B cell (primary cell): ENCODE results near the gene SLC25A21. TPM values are rescaled to one million over a fixed set of nuclear protein-coding genes. Genes with fewer than 3 reads are reported as not detected.

Experiments used
- ATAC-seq: fragments of 200-7000 bp; cut with Tn5 transposase; one replicate; pipeline ENCODE4 v1.10.0; 2021; ENCODE audit warnings: low read depth, mild to moderate bottlenecking, moderate number of reproducible peaks, moderate library complexity
- CTCF ChIA-PET: fragments of 350-600 bp; sonication (Branson Sonifier 250); formaldehyde crosslinking; loops from one replicate; lab custom pipeline; 2021; ENCODE audit warnings: antibody characterized with exemption, inconsistent platforms; lab: Charles Lee
- POLR2A ChIA-PET: fragments of 350-600 bp; sonication (Branson Sonifier 250); formaldehyde crosslinking; loops from one replicate; lab custom pipeline; 2021; ENCODE audit warnings: antibody characterized with exemption; lab: Charles Lee
- DNase-seq: peaks from one replicate; pipeline ENCODE4 v3.0.0; 2013
- H2AFZ ChIP-seq: 2 replicates; pipeline ENCODE4 v1.6.1; 2012; ENCODE audit warnings: mild to moderate bottlenecking, low read depth, low read length; ENCODE audit not compliant: insufficient read depth, poor library complexity, severe bottlenecking
- H3K27ac ChIP-seq, 2 donors: 1 replicate in 1 of 2; 2 replicates in 1 of 2; pipeline ENCODE4 v1.5.1; 2012 to 2013; ENCODE audit warnings: low read length in 2 of 2, mild to moderate bottlenecking in 2 of 2, moderate library complexity in 1 of 2
- H3K27me3 ChIP-seq, 4 experiments: fragments of 200-600 bp in 1 of 4; sonication (generic) in 1 of 4; replicated peaks in 1 of 4; 1 replicate in 2 of 4; 2 replicates in 2 of 4; pipeline versions ENCODE4 v1.6.1 to v1.7.0; 2013 to 2016; ENCODE audit warnings: low read length in 3 of 4, mild to moderate bottlenecking in 2 of 4, mixed read lengths in 1 of 4, moderate library complexity in 1 of 4; ENCODE audit not compliant: insufficient read depth in 4 of 4, control insufficient read depth in 3 of 4; ENCODE audit errors: control extremely low read depth in 1 of 4
- H3K36me3 ChIP-seq, 2 experiments: replicated peaks in 1 of 2; 1 replicate in 1 of 2; 2 replicates in 1 of 2; pipeline versions ENCODE4 v1.6.1 to v1.7.1; 2013; ENCODE audit warnings: low read length in 1 of 2; ENCODE audit not compliant: insufficient read depth in 2 of 2, control insufficient read depth in 1 of 2; ENCODE audit errors: control extremely low read depth in 1 of 2, extremely low read depth in 1 of 2
- H3K4me1 ChIP-seq, 2 donors: fragments of 200-600 bp in 1 of 2; sonication (generic) in 1 of 2; 1 replicate in 1 of 2; 2 replicates in 1 of 2; pipeline versions ENCODE4 v1.5.1 to v1.6.1; 2013 to 2017; ENCODE audit warnings: low read length in 2 of 2; ENCODE audit not compliant: control insufficient read depth in 2 of 2, insufficient read depth in 2 of 2
- H3K4me2 ChIP-seq: replicated peaks from 2 replicates; pipeline ENCODE3; 2012; ENCODE audit warnings: mild to moderate bottlenecking, low read depth, low read length; ENCODE audit not compliant: poor library complexity, severe bottlenecking
- H3K4me3 ChIP-seq, 5 experiments: fragments of 200-600 bp in 1 of 5; sonication (generic) in 1 of 5; 1 replicate in 3 of 5; 2 replicates in 2 of 5; pipeline versions ENCODE4 v1.5.1 to v1.7.0; 2011 to 2016; ENCODE audit warnings: low read length in 4 of 5, mild to moderate bottlenecking in 4 of 5, low read depth in 2 of 5, control low read depth in 1 of 5, moderate library complexity in 1 of 5; ENCODE audit not compliant: insufficient read depth in 1 of 5; ENCODE audit errors: control extremely low read depth in 1 of 5, extremely low read depth in 1 of 5
- H3K79me2 ChIP-seq: fragments of 200-600 bp; sonication (generic); one replicate; pipeline ENCODE4 v1.6.0; 2016; ENCODE audit warnings: low read length; ENCODE audit not compliant: control insufficient read depth, insufficient read depth
- H3K9ac ChIP-seq: fragments of 200-600 bp; sonication (generic); 2 replicates; pipeline ENCODE4 v1.6.1; 2017; ENCODE audit warnings: mild to moderate bottlenecking, low read length, moderate library complexity
- H3K9me3 ChIP-seq, 3 donors: one replicate each; pipeline versions ENCODE4 v1.6.1 to v1.7.1; 2013; ENCODE audit warnings: low read length in 2 of 3; ENCODE audit not compliant: control insufficient read depth in 2 of 3, insufficient read depth in 1 of 3; ENCODE audit errors: control extremely low read depth in 1 of 3
- H4K20me1 ChIP-seq: 2 replicates; pipeline ENCODE4 v1.6.0; 2012; ENCODE audit warnings: mild to moderate bottlenecking, low read length; ENCODE audit not compliant: insufficient read depth, control insufficient read depth, poor library complexity, severe bottlenecking
- H3K27ac Mint-ChIP-seq: one replicate; pipeline ENCODE4 v1.8.0; 2021; ENCODE audit warnings: mixed read lengths
- H3K27me3 Mint-ChIP-seq: one replicate; pipeline ENCODE4 v1.8.0; 2021; ENCODE audit warnings: mixed read lengths
- H3K4me1 Mint-ChIP-seq: one replicate; pipeline ENCODE4 v1.8.0; 2021; ENCODE audit warnings: mixed read lengths
- H3K4me3 Mint-ChIP-seq: one replicate; pipeline ENCODE4 v1.8.0; 2021; ENCODE audit warnings: mixed read lengths
- H3K9me3 Mint-ChIP-seq: one replicate; pipeline ENCODE4 v1.8.0; 2022; ENCODE audit warnings: mixed read lengths; ENCODE audit not compliant: insufficient read depth
- EZH2 ChIP-seq: IDR thresholded peaks from 2 replicates; pipeline ENCODE4 v1.6.1; 2012; ENCODE audit warnings: borderline replicate concordance, low read depth, mild to moderate bottlenecking, moderate library complexity, low read length; ENCODE audit not compliant: insufficient read depth, poor library complexity, severe bottlenecking
- WGBS: methylation state at CpG from one replicate; pipeline ENCODE4 v1.1.5; 2013; ENCODE audit warnings: missing lambda C conversion rate; ENCODE audit not compliant: insufficient coverage; 5-methylcytosine and 5-hydroxymethylcytosine counted together
- intact Hi-C: fragments of 100-400 bp; cut with micrococcal nuclease; formaldehyde crosslinking; loops from one replicate; pipeline ENCODE4 v1.10.0; 2022
- polyA plus RNA-seq: library from polyadenylated mRNA; depleted of rRNA; stranded (reverse); fragments of >200 nt; gene quantifications from 2 replicates; pipeline ENCODE4 v1.2.3, GENCODE V29; 2012
- total RNA-seq, 2 donors: library from RNA; stranded (reverse); fragments of 120-200 nt in 1 of 2; gene quantifications; 1 replicate in 1 of 2; 2 replicates in 1 of 2; pipeline versions ENCODE4 v1.2.3 to v1.2.4, GENCODE V29; 2013 to 2022
- TF ChIP-seq, protein P1 (sequence below): fragments of 200-600 bp; IDR thresholded peaks from one replicate; pipeline ENCODE4 v1.8.0; 2022; ENCODE audit warnings: antibody characterized with exemption, mild to moderate bottlenecking

SLC25A21 gene
- total and polyA plus RNA-seq, 2 donors (not counting 1 experiment from before 2014, with no cell fraction given), result not detected

DNA sequence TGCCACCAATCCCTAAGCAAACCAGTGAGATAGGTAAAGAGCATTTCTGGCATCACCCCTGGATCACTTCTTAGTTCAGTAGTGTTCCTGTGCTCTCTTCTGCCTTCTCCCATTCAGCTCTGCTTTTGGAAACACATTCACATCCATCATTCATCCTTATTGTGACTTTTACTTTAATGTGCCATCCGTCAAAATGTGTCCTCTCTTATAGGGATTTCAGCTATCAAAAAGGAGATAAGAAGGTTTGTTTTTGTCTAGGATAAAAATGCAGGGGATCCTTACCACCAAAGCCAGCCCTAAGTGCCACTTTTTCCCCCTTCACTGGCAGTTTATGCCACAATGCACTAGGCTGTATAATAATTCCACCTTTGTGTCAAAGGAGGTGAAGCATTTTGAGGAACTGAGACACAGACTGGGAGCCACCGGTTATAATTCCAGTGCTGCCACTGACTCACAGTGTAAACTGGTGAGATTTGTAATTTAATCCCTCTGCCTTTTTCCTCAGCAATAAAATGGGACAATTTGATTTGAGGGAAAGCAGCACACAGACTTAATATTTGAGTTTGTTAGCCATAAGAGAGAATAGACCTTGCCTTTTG is 352.2 kb downstream of the SLC25A21 start:
- no peak overlapping the region for H3K4me3 Mint-ChIP-seq
- no peaks in the 10 kb centered on the region for H3K27me3 Mint-ChIP-seq
- TF ChIP-seq, protein P1, sequence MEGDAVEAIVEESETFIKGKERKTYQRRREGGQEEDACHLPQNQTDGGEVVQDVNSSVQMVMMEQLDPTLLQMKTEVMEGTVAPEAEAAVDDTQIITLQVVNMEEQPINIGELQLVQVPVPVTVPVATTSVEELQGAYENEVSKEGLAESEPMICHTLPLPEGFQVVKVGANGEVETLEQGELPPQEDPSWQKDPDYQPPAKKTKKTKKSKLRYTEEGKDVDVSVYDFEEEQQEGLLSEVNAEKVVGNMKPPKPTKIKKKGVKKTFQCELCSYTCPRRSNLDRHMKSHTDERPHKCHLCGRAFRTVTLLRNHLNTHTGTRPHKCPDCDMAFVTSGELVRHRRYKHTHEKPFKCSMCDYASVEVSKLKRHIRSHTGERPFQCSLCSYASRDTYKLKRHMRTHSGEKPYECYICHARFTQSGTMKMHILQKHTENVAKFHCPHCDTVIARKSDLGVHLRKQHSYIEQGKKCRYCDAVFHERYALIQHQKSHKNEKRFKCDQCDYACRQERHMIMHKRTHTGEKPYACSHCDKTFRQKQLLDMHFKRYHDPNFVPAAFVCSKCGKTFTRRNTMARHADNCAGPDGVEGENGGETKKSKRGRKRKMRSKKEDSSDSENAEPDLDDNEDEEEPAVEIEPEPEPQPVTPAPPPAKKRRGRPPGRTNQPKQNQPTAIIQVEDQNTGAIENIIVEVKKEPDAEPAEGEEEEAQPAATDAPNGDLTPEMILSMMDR, result no peak
- intact Hi-C loops, result no loop called here
- no CpG with 5 or more reads among the region's 2 CpGs for WGBS
- H3K36me3 ChIP-seq, result no peaks in the 10 kb centered on the region
- no peak for ATAC-seq
- no peak for DNase-seq
- H3K79me2 ChIP-seq, result no peaks in the 10 kb centered on the region
- no peaks in the 10 kb centered on the region for H3K27me3 ChIP-seq
- no peak overlapping the region for H3K9ac ChIP-seq
- H3K4me1 Mint-ChIP-seq, result no peaks in the 10 kb centered on the region
- no peak overlapping the region for H2AFZ ChIP-seq
- peaks cover 0 to 2% (median 0%) of the 10 kb centered on the region in 3 donors for H3K9me3 ChIP-seq
- no peak overlapping the region for H3K4me2 ChIP-seq
- H3K4me1 ChIP-seq, result no peaks in the 10 kb centered on the region
- H3K27ac Mint-ChIP-seq, result no peak overlapping the region
- POLR2A ChIA-PET, result no interaction called here
- H3K4me3 ChIP-seq, result no peak overlapping the region
- no peaks in the 10 kb centered on the region for H4K20me1 ChIP-seq
- H3K27ac ChIP-seq, result no peak overlapping the region
- H3K9me3 Mint-ChIP-seq, result no peaks in the 10 kb centered on the region
- CTCF ChIA-PET, result no interaction called here

DNA sequence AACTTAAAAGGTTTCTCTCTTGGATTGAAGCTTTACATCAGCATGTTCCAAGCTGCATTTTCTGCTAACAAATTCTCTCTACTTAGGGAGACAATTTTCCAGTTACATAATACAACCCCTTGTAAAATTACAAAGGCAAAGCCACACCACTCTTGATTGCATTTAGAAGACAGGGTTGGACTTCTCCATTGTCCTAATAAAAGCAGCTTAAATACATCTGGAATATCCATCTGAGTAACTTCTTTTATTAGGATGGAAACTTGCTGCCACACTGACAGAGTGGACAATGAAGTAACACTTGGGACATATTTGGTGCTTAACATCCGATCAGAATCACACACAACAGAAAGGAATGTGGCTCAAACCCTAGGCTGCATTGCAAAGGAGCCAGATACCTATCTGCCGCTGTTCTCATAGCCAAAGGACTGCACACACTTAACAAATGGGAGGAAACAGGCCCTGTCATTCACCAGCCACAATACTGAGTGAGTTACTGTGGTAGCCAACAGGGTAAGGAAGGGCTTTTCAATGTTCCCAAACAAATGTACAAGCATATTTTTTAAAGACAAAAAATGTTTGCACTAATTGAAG is 353.5 kb downstream of the SLC25A21 start:
- ChIA-PET CTCF (no interaction called here), POLR2A (no interaction called here)
- no peaks in the 10 kb centered on the region for H3K4me1 ChIP-seq
- Mint-ChIP-seq H3K9me3 (peaks cover 2% of the 10 kb centered on the region), H3K27ac (no peak overlapping the region), H3K4me3 (no peak overlapping the region), H3K4me1 (no peaks in the 10 kb centered on the region), H3K27me3 (no peaks in the 10 kb centered on the region)
- H4K20me1 ChIP-seq, result no peaks in the 10 kb centered on the region
- H3K79me2 ChIP-seq, result no peaks in the 10 kb centered on the region
- H3K27ac ChIP-seq, result no peak overlapping the region
- no peak for ATAC-seq
- no peak for DNase-seq
- H3K9ac ChIP-seq, result no peak overlapping the region
- H3K9me3 ChIP-seq, result peaks cover 0 to 2% (median 0%) of the 10 kb centered on the region in 3 donors
- H2AFZ ChIP-seq, result no peak overlapping the region
- no peaks in the 10 kb centered on the region for H3K36me3 ChIP-seq
- H3K4me2 ChIP-seq, result no peak overlapping the region
- no peak overlapping the region for H3K4me3 ChIP-seq
- intact Hi-C loops, result no loop called here
- H3K27me3 ChIP-seq, result no peaks in the 10 kb centered on the region
- 23% methylated on average over 2 of the region's 2 CpGs for WGBS
- TF ChIP-seq EZH2, result no peak
- TF ChIP-seq, protein P1, result no peak
